Keratinocyte (primary cell): ENCODE results near the gene METTL1.

ENCODE experiments used
- EZH2 ChIP-seq: IDR thresholded peaks from one replicate; pipeline ENCODE4 v1.6.1; 2012; ENCODE audit warnings: inconsistent platforms, mild to moderate bottlenecking, low read length, moderate library complexity
- TF ChIP-seq, protein P1 (sequence below), 3 experiments: IDR thresholded peaks in 1 of 3; conservative IDR thresholded peaks in 1 of 3; optimal IDR thresholded peaks in 1 of 3; 2 replicates in 2 of 3; 3 replicates in 1 of 3; pipeline versions ENCODE3 to v1.5.1; 2011; ENCODE audit warnings: low read length in 3 of 3, mild to moderate bottlenecking in 3 of 3, moderate library complexity in 2 of 3, control low read depth in 1 of 3, inconsistent platforms in 1 of 3; ENCODE audit not compliant: insufficient read depth in 2 of 3; ENCODE audit errors: extremely low read depth in 1 of 3

GRCh38 chr12:57719777-57720605, 51.9 kb downstream of the METTL1 start:
- TF ChIP-seq, protein P1, sequence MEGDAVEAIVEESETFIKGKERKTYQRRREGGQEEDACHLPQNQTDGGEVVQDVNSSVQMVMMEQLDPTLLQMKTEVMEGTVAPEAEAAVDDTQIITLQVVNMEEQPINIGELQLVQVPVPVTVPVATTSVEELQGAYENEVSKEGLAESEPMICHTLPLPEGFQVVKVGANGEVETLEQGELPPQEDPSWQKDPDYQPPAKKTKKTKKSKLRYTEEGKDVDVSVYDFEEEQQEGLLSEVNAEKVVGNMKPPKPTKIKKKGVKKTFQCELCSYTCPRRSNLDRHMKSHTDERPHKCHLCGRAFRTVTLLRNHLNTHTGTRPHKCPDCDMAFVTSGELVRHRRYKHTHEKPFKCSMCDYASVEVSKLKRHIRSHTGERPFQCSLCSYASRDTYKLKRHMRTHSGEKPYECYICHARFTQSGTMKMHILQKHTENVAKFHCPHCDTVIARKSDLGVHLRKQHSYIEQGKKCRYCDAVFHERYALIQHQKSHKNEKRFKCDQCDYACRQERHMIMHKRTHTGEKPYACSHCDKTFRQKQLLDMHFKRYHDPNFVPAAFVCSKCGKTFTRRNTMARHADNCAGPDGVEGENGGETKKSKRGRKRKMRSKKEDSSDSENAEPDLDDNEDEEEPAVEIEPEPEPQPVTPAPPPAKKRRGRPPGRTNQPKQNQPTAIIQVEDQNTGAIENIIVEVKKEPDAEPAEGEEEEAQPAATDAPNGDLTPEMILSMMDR (optimal IDR thresholded peaks at IDR 0.05 in 1 of 3, IDR thresholded peaks at IDR 0.05 in 1 of 3, conservative IDR thresholded peaks at IDR 0.05 in 1 of 3; ENCODE audit: extremely low read depth in 1 of 3, insufficient read depth in 2 of 3, low read length in 3 of 3) = no peak
- TF ChIP-seq EZH2 = no peak
